ENCODE measurements around the gene OSBPL6.
"Not testable (repeated sequence)": the region's sequence is repeated elsewhere in the genome, so short reads cannot be mapped to it uniquely, and the experiment has no call there.

Gene OSBPL6

DNA sequence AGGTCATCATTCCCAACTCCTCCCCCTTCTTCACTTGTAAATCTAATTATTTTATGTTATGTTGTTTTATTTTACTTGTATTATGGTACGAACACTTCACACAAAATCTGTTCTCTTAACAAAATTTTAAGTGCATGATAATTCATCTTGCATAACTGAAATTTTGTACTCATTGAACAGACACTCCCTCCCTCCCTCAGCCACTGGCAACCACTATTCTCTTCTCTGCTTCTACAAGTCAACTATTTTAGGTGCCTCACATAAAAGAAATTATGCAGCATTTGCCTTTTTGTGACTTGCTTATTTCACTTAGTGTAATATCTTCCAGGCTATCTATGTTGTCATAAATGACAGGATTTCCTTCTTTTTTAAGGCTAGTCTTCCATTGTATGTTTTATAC, 30.4 kb upstream of the OSBPL6 start:
- Histone ChIP-seq H3K9ac (ENCODE audit: low read depth in 1 of 2, low read length in 2 of 2) (no peak overlapping the region), H3K4me3 (ENCODE audit: low read depth in 1 of 2, low read length in 2 of 2) (no peak overlapping the region), H3K27ac (ENCODE audit: low read depth, low read length) (no peak overlapping the region), H3K27me3 (ENCODE audit: control insufficient read depth in 1 of 2, insufficient read depth in 2 of 2, low read length in 2 of 2) (peaks cover 0 to 6% of the 10 kb centered on the region in 2 donors), H3K9me3 (ENCODE audit: control insufficient read depth in 1 of 2, low read length in 2 of 2) (no peaks in the 10 kb centered on the region), H3K4me1 (ENCODE audit: control insufficient read depth in 1 of 2, insufficient read depth in 2 of 2, low read length in 2 of 2) (no peaks in the 10 kb centered on the region), H3K36me3 (ENCODE audit: control insufficient read depth in 1 of 2, insufficient read depth in 2 of 2, low read length in 2 of 2) (no peaks in the 10 kb centered on the region)

DNA sequence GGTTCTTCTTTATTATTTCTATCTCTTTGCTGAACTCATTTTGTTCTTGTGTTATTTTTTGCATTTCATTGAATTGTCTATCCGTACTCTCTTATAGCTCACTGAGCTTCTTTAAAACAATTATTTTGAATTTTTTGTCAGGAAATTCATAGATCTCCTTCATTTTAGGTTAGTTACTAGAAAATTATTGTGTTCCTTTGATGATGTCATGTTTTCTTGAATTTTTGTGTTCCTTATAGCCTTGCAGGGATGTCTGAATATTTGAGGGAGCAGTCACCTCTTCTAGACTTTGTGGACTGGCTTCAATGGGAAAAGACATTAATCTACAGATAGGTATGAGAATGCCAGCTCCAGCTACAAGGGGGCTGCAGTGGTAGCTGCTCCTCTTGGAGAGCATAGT, 20.7 kb upstream of the OSBPL6 start:
- no peaks in the 10 kb centered on the region for H3K4me1 ChIP-seq (ENCODE audit: control insufficient read depth in 1 of 2, insufficient read depth in 2 of 2, low read length in 2 of 2)
- no peaks in the 10 kb centered on the region for H3K36me3 ChIP-seq (ENCODE audit: control insufficient read depth in 1 of 2, insufficient read depth in 2 of 2, low read length in 2 of 2)
- no peak overlapping the region for H3K9ac ChIP-seq (ENCODE audit: low read depth in 1 of 2, low read length in 2 of 2)
- no peak overlapping the region for H3K4me3 ChIP-seq (ENCODE audit: low read depth in 1 of 2, low read length in 2 of 2)
- no peak overlapping the region for H3K27ac ChIP-seq (ENCODE audit: low read depth, low read length)
- no peaks in the 10 kb centered on the region for H3K27me3 ChIP-seq (ENCODE audit: control insufficient read depth in 1 of 2, insufficient read depth in 2 of 2, low read length in 2 of 2)
- no peaks in the 10 kb centered on the region for H3K9me3 ChIP-seq (ENCODE audit: control insufficient read depth in 1 of 2, low read length in 2 of 2)

DNA sequence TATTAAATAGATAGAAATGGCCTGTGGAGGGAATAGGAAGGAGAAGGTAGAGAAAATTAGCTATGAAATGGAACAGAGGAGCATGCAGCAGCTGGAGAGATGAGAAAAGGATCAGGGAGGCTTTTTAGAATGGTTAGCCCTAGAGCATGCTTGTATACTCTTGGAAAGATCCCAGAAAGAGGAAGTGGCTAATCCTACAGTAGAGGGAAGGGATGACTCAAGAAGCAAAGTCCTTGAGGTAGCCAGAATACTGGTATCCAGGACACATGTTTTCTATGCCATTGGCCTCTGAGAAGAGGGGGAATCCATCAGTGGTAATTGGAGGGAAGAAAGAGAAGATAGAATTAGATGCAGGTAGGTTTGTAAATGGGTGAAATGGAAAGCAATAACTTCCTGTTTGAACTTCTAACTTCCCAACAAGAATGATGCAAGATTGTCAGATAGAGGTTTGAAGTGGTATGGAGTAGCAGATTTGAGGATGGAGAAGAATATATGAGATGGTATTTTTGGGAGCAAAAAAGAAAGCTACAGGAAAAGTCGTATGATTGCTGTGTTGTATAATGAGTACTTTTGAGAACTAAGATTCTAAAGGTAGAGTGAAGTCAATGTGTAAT, 17.1 kb upstream of the OSBPL6 start:
- Histone ChIP-seq H3K9me3 (ENCODE audit: control insufficient read depth in 1 of 2, low read length in 2 of 2) (no peaks in the 10 kb centered on the region), H3K4me3 (ENCODE audit: low read depth in 1 of 2, low read length in 2 of 2) (no peak overlapping the region), H3K36me3 (ENCODE audit: control insufficient read depth in 1 of 2, insufficient read depth in 2 of 2, low read length in 2 of 2) (no peaks in the 10 kb centered on the region), H3K4me1 (ENCODE audit: control insufficient read depth in 1 of 2, insufficient read depth in 2 of 2, low read length in 2 of 2) (no peaks in the 10 kb centered on the region), H3K27ac (ENCODE audit: low read depth, low read length) (no peak overlapping the region), H3K27me3 (ENCODE audit: control insufficient read depth in 1 of 2, insufficient read depth in 2 of 2, low read length in 2 of 2) (no peaks in the 10 kb centered on the region), H3K9ac (ENCODE audit: low read depth in 1 of 2, low read length in 2 of 2) (no peak overlapping the region)

DNA sequence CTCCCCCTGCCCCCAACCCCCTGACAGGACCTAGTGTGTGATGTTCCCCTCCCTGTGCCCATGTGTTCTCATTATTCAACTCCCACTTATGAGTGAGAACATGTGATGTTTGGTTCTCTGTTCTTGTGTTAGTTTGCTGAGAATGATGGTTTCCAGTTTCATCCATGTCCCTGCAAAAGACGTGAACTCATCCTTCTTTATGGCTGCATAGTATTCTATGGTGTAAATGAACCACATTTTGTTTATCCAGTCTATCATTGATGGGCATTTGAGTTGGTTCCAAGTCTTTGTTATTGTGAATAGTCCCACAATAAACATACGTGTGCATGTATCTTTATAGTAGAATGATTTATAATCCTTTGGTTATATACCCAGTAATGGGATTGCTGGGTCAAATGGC, 13.7 kb upstream of the OSBPL6 start:
- H3K9me3 ChIP-seq (ENCODE audit: control insufficient read depth in 1 of 2, low read length in 2 of 2); H3K9ac ChIP-seq (ENCODE audit: low read depth in 1 of 2, low read length in 2 of 2); H3K27ac ChIP-seq (ENCODE audit: low read depth, low read length); H3K27me3 ChIP-seq (ENCODE audit: control insufficient read depth in 1 of 2, insufficient read depth in 2 of 2, low read length in 2 of 2); H3K4me1 ChIP-seq (ENCODE audit: control insufficient read depth in 1 of 2, insufficient read depth in 2 of 2, low read length in 2 of 2); H3K36me3 ChIP-seq (ENCODE audit: control insufficient read depth in 1 of 2, insufficient read depth in 2 of 2, low read length in 2 of 2); H3K4me3 ChIP-seq (ENCODE audit: low read depth in 1 of 2, low read length in 2 of 2): not testable (repeated sequence)

DNA sequence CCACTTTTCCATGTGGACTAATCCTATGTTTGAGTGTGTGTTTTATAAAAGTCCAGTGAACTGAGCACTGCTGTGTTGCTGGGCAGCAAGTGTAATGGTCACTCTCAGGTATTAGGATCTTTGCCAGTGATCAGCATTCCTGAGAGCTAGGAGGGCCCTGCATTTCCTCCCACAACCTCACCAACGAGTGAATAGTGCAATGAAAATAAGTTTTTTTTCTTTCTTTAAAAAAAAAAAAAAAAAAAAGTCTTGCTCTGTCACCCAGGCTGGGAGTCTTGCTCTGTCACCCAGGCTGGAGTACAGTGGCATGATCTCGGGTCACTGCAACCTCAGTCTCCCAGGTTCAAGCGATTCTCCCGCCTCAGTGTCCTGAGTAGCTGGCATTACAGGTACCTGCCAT, 6.5 kb upstream of the OSBPL6 start:
- Histone ChIP-seq H3K9me3 (ENCODE audit: control insufficient read depth in 1 of 2, low read length in 2 of 2) (no peaks in the 10 kb centered on the region), H3K27ac (ENCODE audit: low read depth, low read length) (no peak overlapping the region), H3K9ac (ENCODE audit: low read depth in 1 of 2, low read length in 2 of 2) (no peak overlapping the region), H3K4me1 (ENCODE audit: control insufficient read depth in 1 of 2, insufficient read depth in 2 of 2, low read length in 2 of 2) (peaks cover 0 to 2% of the 10 kb centered on the region in 2 donors), H3K27me3 (ENCODE audit: control insufficient read depth in 1 of 2, insufficient read depth in 2 of 2, low read length in 2 of 2) (peaks cover 8 to 12% of the 10 kb centered on the region in 2 donors), H3K4me3 (ENCODE audit: low read depth in 1 of 2, low read length in 2 of 2) (no peak overlapping the region), H3K36me3 (ENCODE audit: control insufficient read depth in 1 of 2, insufficient read depth in 2 of 2, low read length in 2 of 2) (no peaks in the 10 kb centered on the region)

DNA sequence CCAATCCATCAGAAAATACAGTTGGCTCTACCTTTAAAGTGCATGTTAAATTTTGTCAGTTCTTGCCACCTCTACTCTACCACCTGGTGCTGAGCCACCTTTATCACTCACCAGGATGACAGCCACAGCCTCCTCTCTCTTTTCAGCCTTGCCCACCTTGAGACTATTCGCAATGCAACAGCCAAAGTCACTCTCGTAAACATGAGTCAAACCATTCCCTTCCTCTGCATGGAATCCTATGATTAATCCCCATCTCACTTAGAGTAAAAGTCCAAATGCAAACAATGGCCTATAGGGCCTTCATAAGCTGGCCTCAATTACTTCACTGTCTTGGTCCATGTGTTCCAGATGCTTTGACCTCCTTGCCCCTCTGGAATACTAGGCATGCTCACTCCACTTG, 5.8 kb upstream of the OSBPL6 start:
- Histone ChIP-seq H3K9ac (ENCODE audit: low read depth in 1 of 2, low read length in 2 of 2) (no peak overlapping the region), H3K9me3 (ENCODE audit: control insufficient read depth in 1 of 2, low read length in 2 of 2) (no peaks in the 10 kb centered on the region), H3K4me1 (ENCODE audit: control insufficient read depth in 1 of 2, insufficient read depth in 2 of 2, low read length in 2 of 2) (peaks cover 3 to 5% of the 10 kb centered on the region in 2 donors), H3K4me3 (ENCODE audit: low read depth in 1 of 2, low read length in 2 of 2) (no peak overlapping the region), H3K36me3 (ENCODE audit: control insufficient read depth in 1 of 2, insufficient read depth in 2 of 2, low read length in 2 of 2) (no peaks in the 10 kb centered on the region), H3K27ac (ENCODE audit: low read depth, low read length) (no peak overlapping the region), H3K27me3 (ENCODE audit: control insufficient read depth in 1 of 2, insufficient read depth in 2 of 2, low read length in 2 of 2) (peaks cover 13 to 19% of the 10 kb centered on the region in 2 donors)

DNA sequence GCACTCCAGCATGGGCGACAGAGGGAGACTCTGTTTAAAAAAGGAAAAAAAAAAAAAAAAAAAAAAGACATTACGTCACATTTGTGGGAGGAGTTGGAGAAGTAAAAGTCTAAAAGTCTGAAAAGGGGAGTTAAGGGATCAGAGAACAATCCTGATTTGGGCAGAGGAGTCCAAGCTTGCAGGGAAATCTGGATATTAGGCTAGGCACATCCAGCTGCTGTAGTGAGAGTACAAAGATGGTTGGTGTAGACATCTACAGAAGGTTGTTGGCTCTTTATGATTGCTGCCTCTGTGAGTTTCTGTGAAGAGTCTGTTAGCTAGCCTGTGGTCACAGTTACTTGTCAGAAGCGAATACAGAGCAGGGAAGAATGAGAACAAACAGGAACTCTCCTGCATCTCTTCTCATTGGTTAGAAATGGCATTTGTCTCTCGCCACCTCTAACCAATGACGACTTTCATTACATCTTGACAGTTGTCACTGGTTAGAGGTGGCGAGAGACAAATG, 3.3 kb upstream of the OSBPL6 start:
- Histone ChIP-seq H3K4me1 (ENCODE audit: control insufficient read depth in 1 of 2, insufficient read depth in 2 of 2, low read length in 2 of 2) (peaks cover 13 to 14% of the 10 kb centered on the region in 2 donors), H3K9me3 (ENCODE audit: control insufficient read depth in 1 of 2, low read length in 2 of 2) (no peaks in the 10 kb centered on the region), H3K27me3 (ENCODE audit: control insufficient read depth in 1 of 2, insufficient read depth in 2 of 2, low read length in 2 of 2) (peaks cover 16 to 33% of the 10 kb centered on the region in 2 donors), H3K4me3 (ENCODE audit: low read depth in 1 of 2, low read length in 2 of 2) (no peak overlapping the region), H3K36me3 (ENCODE audit: control insufficient read depth in 1 of 2, insufficient read depth in 2 of 2, low read length in 2 of 2) (no peaks in the 10 kb centered on the region), H3K9ac (ENCODE audit: low read depth in 1 of 2, low read length in 2 of 2) (no peak overlapping the region), H3K27ac (ENCODE audit: low read depth, low read length) (no peak overlapping the region)

DNA sequence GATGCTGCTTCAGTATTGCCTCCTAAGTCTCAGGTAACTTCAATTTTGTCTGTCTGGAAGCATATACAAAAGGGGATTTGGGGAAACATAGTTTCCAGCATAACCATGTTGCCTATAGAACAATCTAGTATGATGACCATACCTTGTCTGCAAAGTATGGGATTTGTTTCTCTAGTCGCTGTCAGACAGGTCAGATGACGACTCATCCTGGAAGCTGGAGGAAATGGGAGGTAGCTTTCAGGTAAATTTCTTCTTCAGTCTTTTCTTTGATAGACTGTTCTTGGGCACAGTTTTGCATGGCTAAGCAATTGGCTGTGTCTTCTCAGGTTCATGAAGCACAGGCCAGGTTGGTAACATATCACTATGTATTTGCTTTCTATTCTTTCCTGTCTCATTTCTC, 2.8 kb upstream of the OSBPL6 start:
- H3K36me3 ChIP-seq (ENCODE audit: control insufficient read depth in 1 of 2, insufficient read depth in 2 of 2, low read length in 2 of 2), result no peaks in the 10 kb centered on the region
- peaks cover 13 to 14% of the 10 kb centered on the region in 2 donors for H3K4me1 ChIP-seq (ENCODE audit: control insufficient read depth in 1 of 2, insufficient read depth in 2 of 2, low read length in 2 of 2)
- H3K9ac ChIP-seq (ENCODE audit: low read depth in 1 of 2, low read length in 2 of 2), result no peak overlapping the region
- H3K9me3 ChIP-seq (ENCODE audit: control insufficient read depth in 1 of 2, low read length in 2 of 2), result no peaks in the 10 kb centered on the region
- peaks cover 19 to 37% of the 10 kb centered on the region in 2 donors for H3K27me3 ChIP-seq (ENCODE audit: control insufficient read depth in 1 of 2, insufficient read depth in 2 of 2, low read length in 2 of 2)
- no peak overlapping the region for H3K4me3 ChIP-seq (ENCODE audit: low read depth in 1 of 2, low read length in 2 of 2)
- no peak overlapping the region for H3K27ac ChIP-seq (ENCODE audit: low read depth, low read length)

DNA sequence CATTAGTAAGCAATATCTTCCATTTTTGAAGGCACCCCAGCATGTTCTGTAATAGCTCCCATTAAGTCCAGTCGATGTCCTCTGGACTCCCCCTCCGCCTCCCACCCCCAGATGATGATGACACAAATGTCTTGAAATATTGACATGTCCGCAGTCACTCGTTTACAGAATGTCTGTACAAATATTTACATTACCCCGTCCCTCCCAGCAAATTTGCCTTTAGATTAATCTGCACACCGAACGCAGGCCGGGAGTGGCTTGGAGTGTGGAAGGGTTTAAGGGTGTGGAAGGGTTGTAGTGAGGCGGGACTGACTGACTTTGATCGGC, 853 bp upstream of the OSBPL6 start:
- Histone ChIP-seq H3K27ac (ENCODE audit: low read depth, low read length) (peak overlapping the region; percentile 13), H3K36me3 (ENCODE audit: control insufficient read depth in 1 of 2, insufficient read depth in 2 of 2, low read length in 2 of 2) (no peaks in the 10 kb centered on the region), H3K27me3 (ENCODE audit: control insufficient read depth in 1 of 2, insufficient read depth in 2 of 2, low read length in 2 of 2) (peaks cover 19 to 49% of the 10 kb centered on the region in 2 donors), H3K4me1 (ENCODE audit: control insufficient read depth in 1 of 2, insufficient read depth in 2 of 2, low read length in 2 of 2) (peaks cover 13 to 14% of the 10 kb centered on the region in 2 donors), H3K4me3 (ENCODE audit: low read depth in 1 of 2, low read length in 2 of 2) (peak overlapping the region; percentile 69 to 76), H3K9me3 (ENCODE audit: control insufficient read depth in 1 of 2, low read length in 2 of 2) (no peaks in the 10 kb centered on the region), H3K9ac (ENCODE audit: low read depth in 1 of 2, low read length in 2 of 2) (peak overlapping the region; percentile 55 to 63)

DNA sequence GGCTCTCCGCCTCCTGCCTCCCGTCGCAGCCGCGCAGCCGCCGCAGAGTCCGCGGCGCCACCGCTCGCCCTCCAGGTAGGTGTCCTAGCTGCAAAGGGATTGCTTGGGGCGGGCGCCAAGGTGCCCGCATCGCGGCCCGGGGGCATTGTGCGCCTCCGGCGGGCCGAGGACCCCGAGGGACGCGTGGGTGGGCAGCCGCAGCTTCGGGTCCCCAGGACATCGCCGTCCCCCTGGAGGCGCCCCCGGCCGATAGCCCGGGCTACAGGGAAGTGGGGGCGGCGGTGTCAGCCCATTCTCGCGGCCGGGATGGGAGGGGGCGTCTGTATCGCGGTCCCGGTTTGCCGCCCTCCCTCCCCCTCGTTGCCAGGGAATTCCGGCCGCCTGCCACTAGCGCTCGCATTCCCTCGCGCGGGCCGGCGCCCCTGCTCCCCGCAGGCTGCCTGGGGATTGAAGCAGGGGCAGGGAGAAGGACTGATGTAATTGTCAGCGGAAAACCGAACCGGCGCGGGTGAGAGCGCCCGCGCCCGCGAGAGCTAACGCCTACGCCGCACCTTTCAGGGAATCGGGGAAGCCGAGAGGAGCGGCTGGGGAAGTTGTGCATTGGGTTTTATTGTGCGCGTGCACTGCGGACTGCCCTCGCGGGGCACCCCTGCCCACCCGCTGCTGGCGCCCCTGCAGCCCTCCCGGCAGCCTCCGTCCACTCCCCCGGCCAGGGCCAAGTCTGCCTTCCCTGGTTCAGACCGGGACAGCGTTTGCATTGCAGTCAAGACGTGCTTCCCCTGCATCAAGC, 483 bp downstream of the OSBPL6 start:
- H3K36me3 ChIP-seq (ENCODE audit: control insufficient read depth in 1 of 2, insufficient read depth in 2 of 2, low read length in 2 of 2), result no peaks in the 10 kb centered on the region
- peak overlapping the region; percentile 35 to 45 for H3K9ac ChIP-seq (ENCODE audit: low read depth in 1 of 2, low read length in 2 of 2)
- peak overlapping the region; percentile 76 for H3K4me3 ChIP-seq (ENCODE audit: low read depth in 1 of 2, low read length in 2 of 2)
- no peak overlapping the region for H3K27ac ChIP-seq (ENCODE audit: low read depth, low read length)
- no peaks in the 10 kb centered on the region for H3K9me3 ChIP-seq (ENCODE audit: control insufficient read depth in 1 of 2, low read length in 2 of 2)
- peaks cover 19 to 51% of the 10 kb centered on the region in 2 donors for H3K27me3 ChIP-seq (ENCODE audit: control insufficient read depth in 1 of 2, insufficient read depth in 2 of 2, low read length in 2 of 2)
- peaks cover 13 to 14% of the 10 kb centered on the region in 2 donors for H3K4me1 ChIP-seq (ENCODE audit: control insufficient read depth in 1 of 2, insufficient read depth in 2 of 2, low read length in 2 of 2)

Measured in duodenal mucosa (tissue), 2 donors.